ENCODE results near the gene RNF224.

DNA sequence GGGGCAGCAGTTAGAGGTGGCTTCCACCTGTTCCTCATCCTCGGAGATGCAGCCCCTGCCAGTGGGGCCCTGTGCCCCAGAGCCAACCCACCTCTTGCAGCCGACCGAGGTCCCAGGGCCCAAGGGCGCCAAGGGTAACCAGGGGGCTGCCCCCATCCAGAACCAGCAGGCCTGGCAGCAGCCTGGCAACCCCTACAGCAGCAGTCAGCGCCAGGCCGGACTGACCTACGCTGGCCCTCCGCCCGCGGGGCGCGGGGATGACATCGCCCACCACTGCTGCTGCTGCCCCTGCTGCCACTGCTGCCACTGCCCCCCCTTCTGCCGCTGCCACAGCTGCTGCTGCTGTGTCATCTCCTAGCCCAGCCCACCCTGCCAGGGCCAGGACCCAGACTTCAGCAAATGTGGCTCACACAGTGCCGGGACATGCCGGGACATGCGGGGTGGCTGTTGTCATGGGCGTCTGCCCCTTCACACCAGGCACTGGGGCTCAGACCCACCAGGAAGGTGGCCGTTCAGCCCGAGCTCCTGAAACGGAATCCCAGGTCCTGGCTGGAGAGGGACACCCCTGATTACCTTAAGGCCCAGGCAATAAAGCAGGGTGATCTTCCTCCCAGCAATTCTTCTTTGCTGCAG lies 1.5 kb upstream of the RNF224 start:
- TF ChIP-seq, protein P1, sequence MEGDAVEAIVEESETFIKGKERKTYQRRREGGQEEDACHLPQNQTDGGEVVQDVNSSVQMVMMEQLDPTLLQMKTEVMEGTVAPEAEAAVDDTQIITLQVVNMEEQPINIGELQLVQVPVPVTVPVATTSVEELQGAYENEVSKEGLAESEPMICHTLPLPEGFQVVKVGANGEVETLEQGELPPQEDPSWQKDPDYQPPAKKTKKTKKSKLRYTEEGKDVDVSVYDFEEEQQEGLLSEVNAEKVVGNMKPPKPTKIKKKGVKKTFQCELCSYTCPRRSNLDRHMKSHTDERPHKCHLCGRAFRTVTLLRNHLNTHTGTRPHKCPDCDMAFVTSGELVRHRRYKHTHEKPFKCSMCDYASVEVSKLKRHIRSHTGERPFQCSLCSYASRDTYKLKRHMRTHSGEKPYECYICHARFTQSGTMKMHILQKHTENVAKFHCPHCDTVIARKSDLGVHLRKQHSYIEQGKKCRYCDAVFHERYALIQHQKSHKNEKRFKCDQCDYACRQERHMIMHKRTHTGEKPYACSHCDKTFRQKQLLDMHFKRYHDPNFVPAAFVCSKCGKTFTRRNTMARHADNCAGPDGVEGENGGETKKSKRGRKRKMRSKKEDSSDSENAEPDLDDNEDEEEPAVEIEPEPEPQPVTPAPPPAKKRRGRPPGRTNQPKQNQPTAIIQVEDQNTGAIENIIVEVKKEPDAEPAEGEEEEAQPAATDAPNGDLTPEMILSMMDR (optimal IDR thresholded peaks at IDR 0.05 in 1 of 3, IDR thresholded peaks at IDR 0.05 in 1 of 3, conservative IDR thresholded peaks at IDR 0.05 in 1 of 3; ENCODE audit: extremely low read depth in 1 of 3, insufficient read depth in 2 of 3, low read length in 3 of 3) = no peak
- TF ChIP-seq EZH2 (IDR thresholded peaks at IDR 0.05; ENCODE audit: low read length) = no peak
